Sigmoid colon (tissue), 4 donors: ENCODE results near the gene GGTLC2.
"Not testable (repeated sequence)": the region's sequence is repeated elsewhere in the genome, so short reads cannot be mapped to it uniquely, and the experiment has no call there.

Experiments used
- CTCF ChIP-seq, 4 experiments: fragments of 450-650 bp in 3 of 4; fragments of 200-600 bp in 1 of 4; IDR thresholded peaks; one replicate each; pipeline ENCODE4 v1.5.1; 2016 to 2019; ENCODE audit warnings: antibody characterized with exemption in 4 of 4, mild to moderate bottlenecking in 3 of 4, moderate library complexity in 2 of 4
- EP300 ChIP-seq, 4 donors: sonication (generic); formaldehyde crosslinking; IDR thresholded peaks; one replicate each; pipeline ENCODE4 v1.6.1; 2017; ENCODE audit warnings: antibody characterized with exemption in 4 of 4
- POLR2A ChIP-seq, 2 donors: fragments of 450-650 bp; IDR thresholded peaks; one replicate each; pipeline ENCODE4 v1.6.1; 2016; ENCODE audit warnings: antibody characterized with exemption in 2 of 2, mild to moderate bottlenecking in 2 of 2, moderate library complexity in 2 of 2
- POLR2AphosphoS5 ChIP-seq, 4 donors: sonication (generic); formaldehyde crosslinking; IDR thresholded peaks; one replicate each; pipeline ENCODE4 v1.6.1; 2017; ENCODE audit warnings: antibody characterized with exemption in 4 of 4

- not testable (repeated sequence) for TF ChIP-seq CTCF, POLR2A, EP300, POLR2AphosphoS5 (IDR thresholded peaks at IDR 0.05)
Measured at GRCh38 chr22:22653677-22654381, 9.4 kb downstream of the GGTLC2 start.
